ENCODE measurements around the gene RPN2.
"Not testable (repeated sequence)": the region's sequence is repeated elsewhere in the genome, so short reads cannot be mapped to it uniquely, and the experiment has no call there.

Gene RPN2

DNA sequence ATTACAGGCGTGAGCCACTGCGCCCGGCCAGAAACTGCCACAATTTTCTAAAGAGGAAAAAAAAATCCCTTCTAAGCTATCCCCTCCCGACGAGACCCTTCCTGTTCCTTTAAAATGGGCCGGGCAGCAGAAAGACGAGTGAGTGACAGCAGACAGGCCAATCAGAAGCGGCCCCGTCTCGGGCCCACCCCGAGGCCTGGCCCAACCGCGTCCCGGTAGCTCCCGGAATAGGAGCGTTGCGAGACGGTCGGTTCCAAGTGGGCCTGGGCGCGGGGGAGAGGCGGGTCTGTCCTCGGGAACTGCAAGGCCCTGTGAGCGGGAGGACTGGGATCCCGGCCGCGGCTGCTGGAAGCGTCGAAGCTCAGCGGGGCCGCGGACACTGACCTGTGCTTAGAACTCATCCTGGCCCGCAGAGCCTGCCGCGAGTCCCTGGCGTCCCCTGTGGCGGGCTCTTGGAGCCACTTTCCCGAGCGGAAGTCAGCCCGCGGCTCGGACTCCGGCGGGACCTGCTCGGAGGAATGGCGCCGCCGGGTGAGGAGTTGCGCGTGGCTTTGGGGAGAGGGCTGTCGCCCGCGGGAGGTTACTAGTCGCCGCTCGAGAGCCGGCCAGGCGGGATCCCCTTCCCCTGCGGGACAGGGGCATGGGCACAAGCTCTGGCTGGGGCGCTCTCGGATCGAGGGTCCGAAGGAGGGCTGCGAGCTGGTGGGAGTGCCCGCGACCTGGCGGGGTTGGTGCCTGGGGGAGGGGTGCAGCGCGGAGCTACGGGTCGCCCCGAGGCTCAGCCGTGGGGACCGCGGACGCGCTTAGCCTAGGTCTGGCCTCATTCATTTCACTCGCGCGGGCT is at the start of gene RPN2, which contains the start of gene MROH8:
Gene RPN2, plus strand, starts transcription at position 492 of the 844 bp plus-strand sequence. Its CDS starts 27 bp downstream, at position 519.
Gene MROH8, minus strand, starts transcription at position 710 of the 844 bp plus-strand sequence.
- DNase-seq (ENCODE audit: low spot score) = peak; percentile 97

DNA sequence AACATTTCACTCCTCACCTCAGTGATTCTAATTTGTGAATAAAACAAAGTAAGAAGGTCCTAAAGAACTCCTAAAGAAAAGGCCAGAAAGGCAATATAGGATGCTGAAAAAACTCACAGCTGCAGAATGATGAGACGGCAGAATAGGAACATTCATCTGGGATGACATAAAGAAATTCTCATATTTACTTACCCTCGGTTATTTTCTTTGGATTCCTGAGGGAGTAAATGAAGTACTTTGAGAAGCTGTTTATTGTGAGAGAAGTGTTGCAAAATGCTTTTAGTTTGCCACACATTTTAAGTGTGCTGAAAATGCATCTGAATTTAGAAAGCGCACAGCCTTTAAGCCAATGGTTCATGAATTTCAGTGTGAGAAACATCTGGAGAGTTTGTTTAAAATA is 47.6 kb upstream of the RPN2 start:
- no peak for DNase-seq (ENCODE audit: low spot score)

DNA sequence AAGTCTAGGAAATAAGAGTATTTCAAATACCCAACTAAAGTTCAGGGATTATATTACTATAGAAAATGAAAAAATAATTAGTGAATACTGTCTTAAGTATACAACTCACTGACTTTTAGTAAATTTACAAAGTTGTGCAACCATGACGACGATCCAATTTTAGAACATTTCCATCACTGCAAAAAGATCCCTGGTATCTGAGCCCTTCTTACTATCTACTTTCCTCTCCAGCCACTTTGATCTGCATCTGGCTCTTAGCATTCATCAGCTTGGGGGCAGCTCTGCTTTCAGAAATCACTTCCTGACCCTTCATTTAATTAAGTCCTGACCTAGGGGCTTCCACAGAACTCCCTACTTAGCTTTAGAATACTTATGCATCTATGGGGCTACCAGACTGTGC is 45.2 kb upstream of the RPN2 start:
- DNase-seq (ENCODE audit: low spot score) = no peak

DNA sequence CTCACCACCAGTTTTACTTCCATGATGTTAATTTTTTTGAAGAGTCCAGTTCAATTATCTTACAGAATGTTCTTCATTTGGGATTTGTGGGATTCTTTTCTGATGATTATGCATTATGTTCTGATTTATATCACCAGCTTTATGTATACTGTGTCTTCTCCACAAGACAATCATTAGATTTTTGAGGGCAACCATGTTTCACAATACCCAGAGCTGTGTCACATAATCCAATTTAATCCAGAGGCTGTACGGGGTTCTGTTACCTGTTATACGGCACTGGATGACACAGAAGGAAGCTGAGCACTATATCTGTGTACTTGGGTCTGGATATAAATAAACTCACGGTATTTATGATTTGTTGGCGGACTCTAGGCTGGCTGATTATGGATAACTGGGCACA is 41.6 kb upstream of the RPN2 start:
- DNase-seq (ENCODE audit: low spot score) = no peak

DNA sequence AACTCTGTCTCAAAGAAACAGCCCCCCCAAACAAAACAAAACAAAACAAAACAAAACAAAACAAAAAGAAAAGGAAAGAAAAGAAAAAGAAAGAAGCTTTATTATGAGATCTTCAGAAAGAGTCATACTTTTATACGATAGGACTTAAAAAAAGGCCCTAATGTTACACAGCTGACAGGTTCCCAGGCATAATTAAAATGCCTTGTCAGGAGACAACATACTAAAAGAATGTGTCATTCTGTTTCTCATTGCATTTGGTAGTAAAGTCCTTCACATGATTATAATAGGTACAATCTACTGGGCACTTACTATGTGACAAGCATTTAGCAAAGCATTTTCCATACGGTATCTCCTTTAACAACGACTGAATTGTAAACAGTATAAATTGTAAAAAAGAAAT is 36.4 kb upstream of the RPN2 start:
- DNase-seq (ENCODE audit: low spot score) = no peak

DNA sequence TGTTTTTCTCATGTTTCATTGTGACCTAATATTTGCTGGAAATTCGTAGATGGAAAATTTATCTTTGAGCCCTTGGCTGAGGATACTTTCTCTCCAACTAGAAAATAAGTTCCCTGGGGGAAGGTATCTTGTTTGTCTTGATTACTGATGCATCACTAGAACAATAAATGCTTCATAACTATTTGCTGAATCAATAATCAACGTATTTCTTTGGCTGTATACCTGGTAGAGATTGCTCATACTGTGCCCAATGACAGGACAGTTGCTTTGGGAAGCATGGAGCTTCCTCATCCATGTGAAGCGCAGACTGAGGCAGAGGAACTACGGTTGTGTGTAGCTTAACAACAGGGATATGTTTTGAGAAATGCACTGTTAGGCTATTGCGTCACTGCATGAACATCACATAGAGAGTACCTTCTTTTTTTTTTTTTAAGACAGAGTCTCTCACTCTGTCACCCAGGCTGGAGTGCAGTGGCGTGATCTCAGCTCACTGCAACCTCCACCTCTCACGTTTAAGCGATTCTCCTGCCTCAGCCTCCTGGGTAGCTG is 34.2 kb upstream of the RPN2 start:
- no peak for DNase-seq (ENCODE audit: low spot score)

DNA sequence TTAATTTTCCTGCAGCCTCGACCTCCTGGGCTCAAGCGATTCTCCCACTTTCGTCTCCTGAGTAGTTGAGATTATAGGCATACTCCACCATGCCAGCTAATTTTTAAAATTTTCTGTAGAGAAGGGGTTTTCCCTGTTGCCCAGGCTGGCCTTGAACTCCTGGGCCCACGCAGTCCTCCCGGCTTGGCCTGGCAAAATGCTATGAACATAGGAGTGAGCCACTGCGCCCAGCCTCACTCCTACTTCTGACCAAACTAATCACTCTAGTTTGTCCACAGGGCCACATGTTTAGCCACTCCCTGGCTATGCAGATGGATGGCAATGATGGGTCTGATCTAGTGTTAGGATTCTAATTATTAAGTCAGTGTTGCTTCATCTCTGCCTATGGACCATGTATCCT is 31.9 kb upstream of the RPN2 start:
- no peak for DNase-seq (ENCODE audit: low spot score)

DNA sequence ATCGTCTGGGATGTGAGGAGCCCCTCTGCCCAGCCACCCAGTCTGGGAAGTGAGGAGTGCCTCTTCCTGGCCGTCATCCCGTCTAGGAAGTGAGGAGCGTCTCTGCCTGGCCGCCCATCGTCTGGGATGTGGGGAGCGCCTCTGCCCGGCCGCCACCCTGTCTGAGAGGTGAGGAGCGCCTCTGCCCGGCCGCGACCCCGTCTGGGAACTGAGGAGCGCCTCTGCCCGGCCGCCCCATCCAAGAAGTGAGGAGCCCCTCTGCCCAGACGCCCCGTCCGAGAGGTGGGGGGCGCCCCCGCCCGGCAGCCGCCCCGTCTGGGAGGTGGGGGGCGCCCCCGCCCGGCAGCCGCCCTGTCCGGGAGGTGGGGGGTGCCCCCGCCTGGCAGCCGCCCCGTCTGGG is 28.3 kb upstream of the RPN2 start:
- DNase-seq (ENCODE audit: low spot score) = not testable (repeated sequence)

DNA sequence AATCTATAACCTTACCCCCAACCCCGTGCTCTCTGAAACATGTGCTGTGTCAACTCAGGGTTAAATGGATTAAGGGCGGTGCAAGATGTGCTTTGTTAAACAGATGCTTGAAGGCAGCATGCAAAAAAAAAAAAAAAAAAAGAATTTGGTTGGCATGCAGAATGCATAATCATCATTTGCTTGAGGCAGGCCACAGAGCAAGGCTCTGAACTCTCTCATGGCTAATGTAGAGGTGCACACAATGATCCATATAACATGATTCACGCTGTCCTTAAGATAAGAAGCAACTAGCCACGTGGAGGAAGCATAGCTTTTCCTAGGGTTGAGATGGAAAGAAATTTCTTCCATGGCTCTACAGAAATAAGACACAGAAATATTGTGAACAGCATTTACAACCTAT is 27.6 kb upstream of the RPN2 start:
- DNase-seq (ENCODE audit: low spot score) = no peak

DNA sequence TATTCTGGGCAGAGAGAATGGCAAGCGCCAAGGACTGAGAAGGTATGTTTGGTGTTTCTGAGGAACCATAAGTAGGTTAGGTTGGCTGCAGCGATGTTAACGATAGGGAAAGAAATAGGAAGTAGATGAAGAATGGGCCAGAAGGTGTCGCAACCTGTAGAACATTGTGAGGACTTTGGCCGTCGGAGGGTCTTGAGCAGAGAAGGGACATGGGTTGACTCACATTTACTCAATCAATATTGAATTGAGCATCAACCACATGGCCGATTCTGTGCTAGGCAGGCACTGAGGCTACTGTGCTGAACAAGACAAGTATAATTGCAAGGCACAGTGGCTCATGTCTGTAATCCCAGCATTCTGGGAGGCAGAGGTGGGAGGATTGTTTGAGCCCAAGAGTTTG is 26.8 kb upstream of the RPN2 start:
- no peak for DNase-seq (ENCODE audit: low spot score)

DNA sequence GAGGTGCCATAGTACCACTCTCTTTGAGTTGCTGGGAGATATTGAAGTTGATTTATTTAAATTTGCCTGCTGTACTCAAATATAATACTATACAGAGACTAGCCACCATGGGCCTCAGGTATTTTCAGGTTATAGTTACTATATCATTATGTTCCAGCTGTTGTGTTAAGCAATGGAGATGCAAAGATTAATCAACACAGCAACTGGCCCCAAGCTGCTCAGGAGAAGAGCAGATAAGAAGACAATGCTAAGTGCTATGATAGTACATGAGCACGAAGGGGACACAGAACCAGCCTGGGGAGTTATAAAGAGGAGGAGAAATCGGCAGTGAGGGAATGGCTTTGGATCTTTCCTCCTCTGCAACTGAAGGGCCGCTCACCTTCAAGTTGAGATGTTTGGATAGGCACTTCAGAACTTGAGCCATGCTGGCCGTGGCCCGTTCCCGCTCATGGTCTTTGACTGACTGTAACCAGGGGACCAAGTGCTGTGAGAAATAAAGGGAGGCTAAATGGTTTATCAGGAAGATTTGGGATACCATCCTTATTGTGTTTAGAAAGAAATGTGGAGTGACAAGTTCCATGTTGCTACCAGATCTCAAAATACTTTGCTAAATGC is 24.3 kb upstream of the RPN2 start:
- no peak for DNase-seq (ENCODE audit: low spot score)

DNA sequence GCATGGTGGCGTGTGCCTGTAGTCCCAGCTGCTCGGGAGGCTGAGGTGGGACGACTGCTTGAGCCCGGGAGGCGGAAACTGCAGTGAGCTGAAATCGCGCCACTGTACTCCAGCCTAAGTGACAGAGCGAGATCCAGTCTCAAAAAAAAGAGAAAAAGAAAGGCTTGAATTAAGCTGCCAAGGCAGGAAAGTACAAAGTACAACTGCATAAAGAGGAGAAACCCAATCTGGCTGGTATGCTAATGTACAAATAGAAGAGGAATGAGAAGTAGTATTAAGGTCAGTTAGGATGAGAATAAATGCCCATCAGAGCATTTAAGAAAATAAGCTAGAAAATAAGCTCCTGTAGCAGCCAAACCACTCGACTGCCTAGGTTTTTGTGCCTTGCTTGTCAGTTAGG is 23.1 kb upstream of the RPN2 start:
- no peak for DNase-seq (ENCODE audit: low spot score)

DNA sequence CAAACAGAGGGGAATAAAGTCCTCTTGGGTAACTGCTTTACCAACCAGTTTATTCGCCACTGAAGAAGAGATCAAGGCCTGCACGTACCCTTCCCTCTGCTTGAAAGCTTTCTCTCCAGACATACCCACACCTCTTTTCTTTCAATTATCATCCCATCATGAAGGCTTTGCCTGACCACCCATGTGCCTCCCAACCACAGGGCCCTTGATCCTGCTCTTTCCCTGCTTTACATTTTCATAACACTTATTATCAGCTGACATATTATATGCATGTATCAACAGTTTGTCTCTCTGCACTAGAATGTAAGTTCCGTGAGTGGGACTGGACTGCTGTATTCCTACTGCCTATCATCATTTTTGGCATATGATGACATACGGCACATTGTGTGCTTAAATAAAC is 20.9 kb upstream of the RPN2 start:
- no peak for DNase-seq (ENCODE audit: low spot score)

DNA sequence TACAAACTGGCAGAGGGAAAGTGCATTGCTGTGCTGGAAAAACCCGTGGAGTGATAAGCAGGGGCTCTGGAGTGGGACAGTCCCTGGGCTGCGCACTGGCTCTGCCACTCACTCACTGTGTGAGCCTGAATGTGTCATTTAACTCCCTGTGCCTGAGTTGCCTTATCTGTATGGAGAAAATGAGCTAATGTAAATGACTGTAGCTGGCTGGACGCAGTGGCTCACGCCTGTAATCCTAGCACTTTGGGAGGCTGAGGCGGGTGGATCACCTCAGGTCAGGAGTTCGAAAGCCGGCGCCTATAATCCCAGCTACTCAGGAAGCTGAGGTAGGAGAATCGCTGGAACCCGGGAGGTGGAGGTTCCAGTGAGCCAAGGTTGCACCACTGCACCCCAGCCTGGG is 18.4 kb upstream of the RPN2 start:
- no peak for DNase-seq (ENCODE audit: low spot score)

DNA sequence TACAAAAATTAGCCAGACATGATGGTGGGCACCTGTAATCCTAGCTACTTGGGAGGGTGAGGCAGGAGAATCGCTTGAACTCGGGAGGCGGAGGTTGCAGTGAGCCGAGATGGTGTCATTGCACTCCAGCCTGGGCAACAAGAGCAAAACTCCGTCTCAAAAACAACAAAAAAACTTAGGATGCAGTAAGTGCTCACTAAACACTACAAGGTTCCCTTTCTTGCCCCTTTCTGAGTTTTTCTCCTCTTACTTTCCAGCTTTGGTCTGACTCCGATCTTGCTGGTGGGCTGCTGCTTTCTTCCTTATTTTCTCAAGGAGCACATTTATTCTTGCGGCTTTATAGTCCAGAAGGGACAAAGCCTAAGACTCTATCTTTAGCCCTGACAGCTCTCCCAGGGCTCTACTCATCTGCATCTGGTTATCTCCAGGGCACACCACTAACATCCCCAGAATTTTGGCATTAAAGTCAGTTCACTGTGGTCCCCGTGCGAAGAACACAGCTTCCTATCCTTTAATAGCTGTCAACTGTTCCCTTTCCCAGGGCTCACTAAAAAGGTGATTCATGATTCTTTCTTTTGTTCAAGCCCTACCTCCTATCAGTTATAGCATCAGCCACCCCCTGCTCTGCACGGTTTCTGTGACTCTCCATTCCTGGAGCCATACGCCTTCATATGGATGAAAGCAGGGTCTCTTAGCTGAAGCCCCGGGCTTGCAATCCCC is 17.1 kb upstream of the RPN2 start:
- DNase-seq (ENCODE audit: low spot score) = no peak

DNA sequence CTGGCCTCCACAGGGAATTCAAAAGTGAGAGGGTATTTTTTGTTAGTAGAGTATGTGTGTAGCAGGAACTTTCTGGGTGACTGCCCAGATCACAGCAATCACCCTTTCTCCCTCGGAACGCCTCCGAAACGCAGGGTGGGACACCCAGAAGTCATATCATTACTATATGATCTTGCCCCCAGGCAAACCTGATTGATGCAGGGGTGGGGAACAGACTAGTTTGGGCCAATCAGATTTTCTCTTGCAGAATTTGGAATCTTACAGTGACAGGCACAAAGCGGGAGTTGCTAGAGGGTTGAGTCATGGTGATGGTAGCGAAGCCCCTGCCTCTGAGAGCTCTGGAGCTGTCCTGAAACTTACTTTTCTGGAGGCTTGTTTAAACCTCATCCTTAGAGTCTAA is 16.5 kb upstream of the RPN2 start:
- no peak for DNase-seq (ENCODE audit: low spot score)

DNA sequence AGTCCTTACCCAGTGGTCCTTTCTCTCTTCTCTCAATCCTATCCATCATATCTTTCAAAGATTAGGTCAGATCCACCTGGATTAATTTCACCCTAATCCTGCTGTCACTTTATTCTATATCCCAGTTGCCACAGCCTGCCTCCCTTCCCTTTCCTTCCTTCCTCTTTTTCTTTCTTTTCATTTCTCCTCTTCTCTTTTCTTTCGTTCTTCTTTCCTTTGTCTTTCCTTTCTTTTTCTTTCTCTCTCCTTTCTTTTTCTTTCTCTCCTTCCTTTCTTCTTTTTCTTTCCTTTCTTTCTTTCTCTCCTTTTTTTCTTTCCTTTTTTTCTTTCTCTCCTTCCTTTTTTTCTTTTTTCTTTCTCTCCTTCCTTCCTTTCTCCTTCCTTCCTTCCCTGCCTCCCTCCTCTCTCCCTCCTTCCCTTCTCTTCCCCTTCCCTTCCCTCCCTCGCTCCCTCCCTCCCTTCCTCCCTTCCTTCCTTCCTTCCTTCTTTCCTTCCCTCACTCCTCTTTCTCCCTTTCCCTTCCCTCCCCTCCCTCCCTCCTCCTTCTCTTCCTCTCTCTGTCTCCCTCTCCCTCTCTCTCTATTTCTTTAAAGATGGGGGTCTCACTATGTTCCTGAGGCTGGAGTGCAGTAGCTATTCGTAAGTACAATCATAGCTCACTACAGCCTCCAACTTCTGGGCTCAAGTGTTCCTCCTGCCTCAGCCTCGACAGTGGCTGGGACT is 15.1 kb upstream of the RPN2 start:
- no peak for DNase-seq (ENCODE audit: low spot score)

DNA sequence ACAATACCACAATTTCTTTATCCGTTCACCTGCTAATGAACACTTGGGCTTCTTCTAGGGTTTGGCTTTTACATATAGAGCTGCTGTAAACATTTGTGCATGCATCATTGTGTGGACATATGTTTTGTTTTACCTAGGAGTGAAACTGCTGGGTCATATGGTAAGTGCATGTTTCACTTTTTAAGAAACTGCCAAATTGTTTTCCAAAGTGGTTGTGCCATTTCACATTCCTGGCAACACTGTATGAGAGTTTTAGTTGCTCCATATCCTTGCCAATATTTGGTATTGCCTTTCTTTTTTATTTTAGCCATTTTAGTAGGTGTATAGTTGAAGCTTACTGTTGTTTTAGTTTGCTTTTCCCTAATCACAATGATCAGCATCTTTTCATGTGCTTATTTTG is 14.1 kb upstream of the RPN2 start:
- DNase-seq (ENCODE audit: low spot score) = no peak

DNA sequence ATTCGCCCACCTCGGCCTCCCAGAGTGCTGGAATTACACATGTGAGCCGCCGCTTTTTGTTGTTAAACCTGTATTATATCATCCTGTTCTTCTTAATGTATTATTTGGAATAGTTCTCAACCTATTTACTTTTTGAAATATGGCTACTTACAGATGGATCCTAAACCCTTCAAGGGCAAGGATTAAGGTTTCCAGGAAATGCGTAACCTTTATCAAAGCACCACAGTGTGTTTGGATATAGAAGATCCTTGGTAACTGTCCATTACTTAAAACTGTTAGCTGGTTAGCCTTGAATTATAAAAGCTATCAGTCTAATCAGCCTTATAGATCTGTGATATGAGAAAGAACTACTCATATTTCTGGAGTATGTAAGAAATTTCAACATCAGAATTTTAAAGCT is 12.3 kb upstream of the RPN2 start:
- DNase-seq (ENCODE audit: low spot score) = no peak

DNA sequence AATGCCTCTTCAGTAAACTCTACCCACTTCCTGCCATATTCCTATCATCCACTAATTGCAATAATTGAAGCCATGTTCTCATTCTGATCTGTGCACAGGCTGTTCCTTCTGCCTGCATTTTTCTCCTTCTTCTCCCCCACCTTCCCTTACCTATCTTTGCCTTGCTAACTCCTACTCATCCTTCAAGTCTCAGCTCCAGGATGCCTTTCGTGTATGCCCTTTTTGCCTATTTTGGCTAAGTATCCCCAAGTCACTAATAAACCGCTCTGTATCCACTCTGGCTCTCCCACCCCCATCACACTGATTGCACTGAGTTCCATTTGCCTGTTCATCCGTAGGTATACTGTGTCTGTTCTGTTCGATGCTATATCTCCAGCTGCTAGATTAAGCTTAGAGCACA is 6.3 kb upstream of the RPN2 start:
- no peak for DNase-seq (ENCODE audit: low spot score)

DNA sequence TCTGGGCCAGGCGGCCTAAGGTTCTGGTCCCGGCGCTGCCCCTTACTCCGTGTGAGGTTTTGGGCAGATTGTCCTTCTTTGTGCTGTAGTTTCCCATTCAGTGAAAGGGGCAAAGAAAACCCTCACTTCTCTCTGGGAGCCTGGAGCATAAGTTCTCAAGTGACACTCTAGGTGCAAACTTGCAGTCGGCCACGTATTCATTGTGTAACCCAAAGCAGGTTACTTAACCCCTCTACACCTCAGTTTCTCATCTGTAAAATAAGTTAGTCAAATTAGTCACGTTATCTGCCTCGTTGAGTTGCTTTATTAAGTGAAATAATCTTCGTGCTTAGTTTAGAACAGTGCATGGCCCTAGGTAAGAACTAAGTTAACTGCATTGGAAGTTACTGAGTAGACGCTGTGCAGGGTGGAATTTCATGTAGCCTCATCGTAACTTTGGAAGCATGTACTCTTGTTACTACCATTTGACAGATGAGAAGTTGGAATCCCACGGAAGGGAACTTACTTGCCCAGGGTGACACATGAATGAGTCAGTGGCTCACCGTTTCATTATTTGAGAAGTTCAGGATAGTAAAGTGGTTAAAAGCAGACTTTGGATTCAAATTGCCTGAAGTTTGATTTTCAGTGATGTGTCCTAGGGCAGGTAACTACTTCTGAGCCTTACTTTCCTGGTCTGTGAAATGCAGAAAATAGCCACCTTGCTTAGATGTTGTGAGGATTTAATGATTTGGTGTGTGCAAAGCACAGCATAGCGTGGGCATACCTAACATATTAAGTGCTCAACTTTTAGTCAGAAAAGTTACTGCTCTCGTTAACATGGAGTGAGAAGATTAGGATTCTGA is 774 bp downstream of the RPN2 start:
- no peak for DNase-seq (ENCODE audit: low spot score)

Measured in putamen (tissue), 1 donor.